H9 (cell line): ENCODE measurements around the gene ILF3. TPM values are rescaled to one million over a fixed set of nuclear protein-coding genes. Genes with fewer than 3 reads are reported as not detected.

ENCODE experiments used
- DNase-seq: peaks from one replicate; pipeline ENCODE4 v3.0.0-alpha.2; 2017
- H2AFZ ChIP-seq: one replicate; pipeline ENCODE4 v1.6.1; 2013; ENCODE audit warnings: mild to moderate bottlenecking, low read length, control low read depth, moderate library complexity
- H2AK5ac ChIP-seq: 2 replicates; pipeline ENCODE4 v1.6.1; 2013; ENCODE audit warnings: low read length, control low read depth, mixed read lengths; ENCODE audit not compliant: insufficient read length
- H2BK120ac ChIP-seq: one replicate; pipeline ENCODE4 v1.6.1; 2013; ENCODE audit warnings: low read depth, mild to moderate bottlenecking, low read length, control low read depth, inconsistent platforms; ENCODE audit not compliant: poor library complexity, severe bottlenecking
- H2BK12ac ChIP-seq: 2 replicates; pipeline ENCODE4 v1.6.1; 2013; ENCODE audit warnings: low read length, control low read depth, mixed read lengths, low read depth; ENCODE audit not compliant: insufficient read length
- H2BK15ac ChIP-seq: 2 replicates; pipeline ENCODE4 v1.6.1; 2013; ENCODE audit warnings: low read depth, low read length, control low read depth
- H2BK20ac ChIP-seq: one replicate; pipeline ENCODE4 v1.6.1; 2013; ENCODE audit warnings: low read depth, mild to moderate bottlenecking, low read length, control low read depth, inconsistent platforms; ENCODE audit not compliant: poor library complexity, severe bottlenecking
- H2BK5ac ChIP-seq: 2 replicates; pipeline ENCODE4 v1.6.1; 2013; ENCODE audit warnings: low read length, control low read depth, mixed read lengths; ENCODE audit not compliant: insufficient read length
- H3K14ac ChIP-seq: 2 replicates; pipeline ENCODE4 v1.6.1; 2013; ENCODE audit warnings: low read length, control low read depth; ENCODE audit not compliant: insufficient read depth
- H3K18ac ChIP-seq: 2 replicates; pipeline ENCODE4 v1.6.1; 2013; ENCODE audit warnings: low read depth, mild to moderate bottlenecking, mixed read lengths, low read length, control low read depth; ENCODE audit not compliant: insufficient read length
- H3K23ac ChIP-seq: 2 replicates; pipeline ENCODE4 v1.6.1; 2013; ENCODE audit warnings: low read length, control low read depth, mixed read lengths, low read depth; ENCODE audit not compliant: insufficient read length
- H3K23me2 ChIP-seq: 2 replicates; pipeline ENCODE4 v1.6.1; 2013; ENCODE audit warnings: low read depth, mild to moderate bottlenecking, mixed read lengths, low read length, control low read depth; ENCODE audit not compliant: insufficient read length, poor library complexity, severe bottlenecking
- H3K27ac ChIP-seq: 2 replicates; pipeline ENCODE4 v1.5.1; 2013; ENCODE audit warnings: low read length, control low read depth, mixed read lengths, low read depth; ENCODE audit not compliant: insufficient read length
- H3K27me3 ChIP-seq: 2 replicates; pipeline ENCODE4 v1.6.1; 2013; ENCODE audit warnings: low read length, control low read depth, inconsistent platforms; ENCODE audit not compliant: insufficient read depth
- H3K4ac ChIP-seq: 2 replicates; pipeline ENCODE4 v1.6.1; 2013; ENCODE audit warnings: low read depth, mild to moderate bottlenecking, control low read depth, inconsistent platforms, low read length, moderate library complexity
- H3K4me1 ChIP-seq: 2 replicates; pipeline ENCODE4 v1.6.1; 2013; ENCODE audit warnings: low read length, control low read depth, inconsistent platforms; ENCODE audit not compliant: insufficient read depth
- H3K4me2 ChIP-seq: 2 replicates; pipeline ENCODE4 v1.6.1; 2013; ENCODE audit warnings: low read length, control low read depth, mixed read lengths; ENCODE audit not compliant: insufficient read length, insufficient read depth
- H3K56ac ChIP-seq: 2 replicates; pipeline ENCODE4 v1.6.1; 2013; ENCODE audit warnings: low read depth, mild to moderate bottlenecking, mixed read lengths, low read length, control low read depth; ENCODE audit not compliant: insufficient read length
- H3K79me1 ChIP-seq: 2 replicates; pipeline ENCODE4 v1.6.1; 2013; ENCODE audit warnings: low read depth, mild to moderate bottlenecking, moderate library complexity, low read length, control low read depth, inconsistent platforms; ENCODE audit not compliant: insufficient read depth, poor library complexity, severe bottlenecking
- H3K79me2 ChIP-seq: 2 replicates; pipeline ENCODE4 v1.6.1; 2013; ENCODE audit warnings: low read length, control low read depth, inconsistent platforms; ENCODE audit not compliant: insufficient read depth
- H3K9ac ChIP-seq: 2 replicates; pipeline ENCODE4 v1.6.1; 2013; ENCODE audit warnings: low read length, control low read depth, mixed read lengths; ENCODE audit not compliant: insufficient read length; ENCODE audit errors: extremely low read depth
- H3K9me3 ChIP-seq: one replicate; pipeline ENCODE4 v1.6.1; 2013; ENCODE audit warnings: low read depth, low read length, inconsistent platforms; ENCODE audit not compliant: control insufficient read depth
- H3T11ph ChIP-seq: one replicate; pipeline ENCODE4 v1.6.1; 2013; ENCODE audit warnings: mild to moderate bottlenecking, low read length, control low read depth, inconsistent platforms
- H4K20me1 ChIP-seq: one replicate; pipeline ENCODE4 v1.6.1; 2013; ENCODE audit not compliant: control insufficient read depth, insufficient read length, insufficient read depth
- H4K5ac ChIP-seq: 2 replicates; pipeline ENCODE4 v1.6.1; 2013; ENCODE audit warnings: low read depth, mild to moderate bottlenecking, mixed read lengths, low read length, control low read depth; ENCODE audit not compliant: insufficient read length
- H4K8ac ChIP-seq: replicated peaks from 2 replicates; pipeline ENCODE4 v1.6.1; 2013; ENCODE audit warnings: low read length, control low read depth, mixed read lengths, low read depth; ENCODE audit not compliant: insufficient read length
- H4K91ac ChIP-seq: 2 replicates; pipeline ENCODE4 v1.6.1; 2013; ENCODE audit warnings: low read depth, mild to moderate bottlenecking, moderate library complexity, mixed read lengths, low read length, control low read depth; ENCODE audit not compliant: insufficient read length
- H3K27ac Mint-ChIP-seq, 3 experiments: 2 replicates in 2 of 3; 3 replicates in 1 of 3; pipeline ENCODE4 v1.8.0; 2020 to 2021; ENCODE audit warnings: mixed read lengths in 3 of 3, mild to moderate bottlenecking in 1 of 3, moderate library complexity in 1 of 3
- H3K27me3 Mint-ChIP-seq: 2 replicates; pipeline ENCODE4 v1.8.0; 2021; ENCODE audit warnings: low read depth, mild to moderate bottlenecking, moderate library complexity, mixed read lengths
- H3K36me3 Mint-ChIP-seq, 3 experiments: 2 replicates in 2 of 3; 3 replicates in 1 of 3; pipeline ENCODE4 v1.8.0; 2020 to 2021; ENCODE audit warnings: low read depth in 3 of 3, mixed read lengths in 3 of 3; ENCODE audit not compliant: insufficient read depth in 1 of 3
- H3K4me1 Mint-ChIP-seq, 2 experiments: 2 replicates each; pipeline ENCODE4 v1.8.0; 2020; ENCODE audit warnings: mixed read lengths in 2 of 2
- H3K4me3 Mint-ChIP-seq, 2 experiments: 2 replicates in 1 of 2; 3 replicates in 1 of 2; pipeline ENCODE4 v1.8.0; 2020 to 2021; ENCODE audit warnings: mild to moderate bottlenecking in 2 of 2, mixed read lengths in 2 of 2, moderate library complexity in 1 of 2
- H3K9me3 Mint-ChIP-seq, 2 experiments: 2 replicates in 1 of 2; 3 replicates in 1 of 2; pipeline ENCODE4 v1.8.0; 2020; ENCODE audit warnings: mild to moderate bottlenecking in 2 of 2, mixed read lengths in 2 of 2, moderate library complexity in 1 of 2
- WGBS: extraction: QIAGEN DNeasy Blood & Tissue Kit; methylation state at CpG from one replicate; pipeline ENCODE4 v1.1.7; 2013; ENCODE audit warnings: missing lambda C conversion rate, low lambda C conversion rate, mixed read lengths; ENCODE audit not compliant: insufficient read length; ENCODE audit errors: extremely low coverage; 5-methylcytosine and 5-hydroxymethylcytosine counted together
- total RNA-seq: library from RNA; stranded (reverse); gene quantifications from 2 replicates; pipeline ENCODE4 v1.2.1, GENCODE V29; 2021
- TF ChIP-seq, protein P1 (sequence below): fragments of 200-600 bp; sonication (generic); conservative IDR thresholded peaks from 3 replicates; pipeline ENCODE4 v1.8.0; 2021; ENCODE audit warnings: antibody characterized with exemption, mild to moderate bottlenecking

Gene ILF3
- total RNA-seq, 1 experiment from 2014 or later = 841 TPM

DNA sequence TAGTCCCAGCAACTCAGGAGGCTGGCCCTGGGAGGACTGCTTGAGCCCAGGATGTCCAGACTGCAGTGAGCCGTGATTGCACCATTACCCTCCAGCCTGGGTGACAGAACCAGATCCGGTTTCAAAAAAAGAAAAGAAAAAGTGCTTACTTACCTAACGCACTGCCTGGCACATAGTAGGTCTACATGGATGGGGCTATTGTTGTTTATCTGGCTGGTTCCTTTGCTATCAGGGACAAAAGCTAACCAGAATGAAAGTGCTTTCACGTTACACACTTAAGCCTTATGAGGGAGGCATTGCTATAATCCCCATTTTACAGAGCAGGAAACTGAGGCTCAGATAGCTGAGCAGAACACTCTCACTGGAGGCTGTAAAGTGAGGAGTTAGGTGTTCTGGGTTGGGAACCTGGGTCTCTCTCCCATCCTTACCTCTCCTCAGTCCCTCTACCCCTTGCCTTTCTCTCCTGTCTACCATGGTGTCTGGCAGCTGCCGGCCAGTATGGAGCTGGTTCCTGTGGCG, 66.5 kb downstream of the ILF3 start:
- H3K27me3 ChIP-seq = no peaks in the 10 kb centered on the region
- no peak for DNase-seq
- no CpG with 5 or more reads among the region's 6 CpGs for WGBS
- H2BK5ac ChIP-seq = no peak overlapping the region
- no peaks in the 10 kb centered on the region for H3K4me1 ChIP-seq
- H2BK15ac ChIP-seq = no peak overlapping the region
- TF ChIP-seq, protein P1, sequence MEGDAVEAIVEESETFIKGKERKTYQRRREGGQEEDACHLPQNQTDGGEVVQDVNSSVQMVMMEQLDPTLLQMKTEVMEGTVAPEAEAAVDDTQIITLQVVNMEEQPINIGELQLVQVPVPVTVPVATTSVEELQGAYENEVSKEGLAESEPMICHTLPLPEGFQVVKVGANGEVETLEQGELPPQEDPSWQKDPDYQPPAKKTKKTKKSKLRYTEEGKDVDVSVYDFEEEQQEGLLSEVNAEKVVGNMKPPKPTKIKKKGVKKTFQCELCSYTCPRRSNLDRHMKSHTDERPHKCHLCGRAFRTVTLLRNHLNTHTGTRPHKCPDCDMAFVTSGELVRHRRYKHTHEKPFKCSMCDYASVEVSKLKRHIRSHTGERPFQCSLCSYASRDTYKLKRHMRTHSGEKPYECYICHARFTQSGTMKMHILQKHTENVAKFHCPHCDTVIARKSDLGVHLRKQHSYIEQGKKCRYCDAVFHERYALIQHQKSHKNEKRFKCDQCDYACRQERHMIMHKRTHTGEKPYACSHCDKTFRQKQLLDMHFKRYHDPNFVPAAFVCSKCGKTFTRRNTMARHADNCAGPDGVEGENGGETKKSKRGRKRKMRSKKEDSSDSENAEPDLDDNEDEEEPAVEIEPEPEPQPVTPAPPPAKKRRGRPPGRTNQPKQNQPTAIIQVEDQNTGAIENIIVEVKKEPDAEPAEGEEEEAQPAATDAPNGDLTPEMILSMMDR = no peak
- no peak overlapping the region for H3K56ac ChIP-seq
- Mint-ChIP-seq H3K4me3 (no peak overlapping the region), H3K36me3 (peaks cover 0 to 4% (median 2%) of the 10 kb centered on the region in 3 experiments; a peak in 3 of 7 replicates), H3K27me3 (no peaks in the 10 kb centered on the region), H3K27ac (no peak overlapping the region), H3K4me1 (peaks cover 13 to 17% of the 10 kb centered on the region in 2 experiments), H3K9me3 (no peaks in the 10 kb centered on the region)
- H3K79me2 ChIP-seq = peaks cover 44% of the 10 kb centered on the region; the same call in 1 of the 2 replicates
- H2BK12ac ChIP-seq = no peak overlapping the region
- H3K4me2 ChIP-seq = no peak overlapping the region
- H4K8ac ChIP-seq = no peak overlapping the region
- H2AFZ ChIP-seq = no peak overlapping the region
- no peak overlapping the region for H3K4ac ChIP-seq
- no peak overlapping the region for H3K18ac ChIP-seq
- H3T11ph ChIP-seq = no peak overlapping the region
- H2BK120ac ChIP-seq = no peak overlapping the region
- H3K14ac ChIP-seq = no peak overlapping the region
- H3K9ac ChIP-seq = no peak overlapping the region
- H3K27ac ChIP-seq = no peak overlapping the region
- H3K23me2 ChIP-seq = peaks cover 7% of the 10 kb centered on the region
- no peak overlapping the region for H4K91ac ChIP-seq
- peaks cover 15% of the 10 kb centered on the region for H3K79me1 ChIP-seq
- H3K9me3 ChIP-seq = no peaks in the 10 kb centered on the region
- H4K20me1 ChIP-seq = peaks cover 2% of the 10 kb centered on the region
- H2BK20ac ChIP-seq = no peak overlapping the region
- no peak overlapping the region for H4K5ac ChIP-seq
- no peak overlapping the region for H3K23ac ChIP-seq
- H2AK5ac ChIP-seq = no peak overlapping the region
